ENCODE results near the gene DAG1. TPM values are rescaled to one million over a fixed set of nuclear protein-coding genes. Genes with fewer than 3 reads are reported as not detected.

DAG1 gene
- total RNA-seq, 2 experiments from 2014 or later = 15.0 to 18.3 TPM

DNA sequence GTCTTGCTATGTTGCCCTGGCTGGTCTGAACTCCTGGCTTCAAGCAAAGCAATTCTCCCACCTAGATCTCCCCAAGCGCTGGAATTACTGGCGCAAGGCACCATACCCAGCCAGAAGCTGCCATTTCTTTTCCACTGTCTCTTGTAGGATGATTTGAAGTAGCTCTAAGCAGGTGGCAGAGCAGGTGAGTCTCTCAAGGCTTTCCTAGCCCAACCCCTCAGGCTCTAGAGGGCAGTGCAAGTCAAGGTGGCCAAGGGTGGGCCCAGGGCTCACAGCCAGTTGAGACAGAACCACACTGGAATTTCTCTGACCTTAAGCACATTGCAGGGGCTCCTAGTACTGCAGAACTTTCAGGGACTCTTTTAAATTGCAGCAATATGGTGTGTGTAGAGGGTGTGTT lies 15.6 kb upstream of the DAG1 start:
- DNase-seq (peak in 1 of 14 experiments; percentile 7), ATAC-seq (ENCODE audit: poor library complexity) (no peak)
- no peak for TF ChIP-seq CTCF (IDR thresholded peaks at IDR 0.05)
- Histone ChIP-seq H3K27ac (ENCODE audit: low read depth in 1 of 2, low read length in 2 of 2) (no peak overlapping the region), H3K4me3 (ENCODE audit: low read length) (no peak overlapping the region), H3K4me1 (ENCODE audit: insufficient read depth, low read length) (no peaks in the 10 kb centered on the region), H3K27me3 (ENCODE audit: control insufficient read depth in 1 of 2, insufficient read depth in 2 of 2, low read length in 2 of 2) (no peaks in the 10 kb centered on the region), H3K36me3 (ENCODE audit: insufficient read depth, low read length) (no peaks in the 10 kb centered on the region), H3K9me3 (ENCODE audit: control insufficient read depth in 1 of 2, insufficient read depth in 1 of 2, low read length in 2 of 2) (no peaks in the 10 kb centered on the region)
- ChIA-PET CTCF (no interaction called here), POLR2A (no interaction called here)
- Mint-ChIP-seq H3K27ac (no peak overlapping the region), H3K4me3 (no peak overlapping the region), H3K4me1 (ENCODE audit: low read depth) (no peaks in the 10 kb centered on the region), H3K36me3 (ENCODE audit: low read depth) (no peaks in the 10 kb centered on the region), H3K27me3 (no peaks in the 10 kb centered on the region), H3K9me3 (no peaks in the 10 kb centered on the region)
- intact Hi-C loops (cut with DNase I, micrococcal nuclease) = no loop called here

DNA sequence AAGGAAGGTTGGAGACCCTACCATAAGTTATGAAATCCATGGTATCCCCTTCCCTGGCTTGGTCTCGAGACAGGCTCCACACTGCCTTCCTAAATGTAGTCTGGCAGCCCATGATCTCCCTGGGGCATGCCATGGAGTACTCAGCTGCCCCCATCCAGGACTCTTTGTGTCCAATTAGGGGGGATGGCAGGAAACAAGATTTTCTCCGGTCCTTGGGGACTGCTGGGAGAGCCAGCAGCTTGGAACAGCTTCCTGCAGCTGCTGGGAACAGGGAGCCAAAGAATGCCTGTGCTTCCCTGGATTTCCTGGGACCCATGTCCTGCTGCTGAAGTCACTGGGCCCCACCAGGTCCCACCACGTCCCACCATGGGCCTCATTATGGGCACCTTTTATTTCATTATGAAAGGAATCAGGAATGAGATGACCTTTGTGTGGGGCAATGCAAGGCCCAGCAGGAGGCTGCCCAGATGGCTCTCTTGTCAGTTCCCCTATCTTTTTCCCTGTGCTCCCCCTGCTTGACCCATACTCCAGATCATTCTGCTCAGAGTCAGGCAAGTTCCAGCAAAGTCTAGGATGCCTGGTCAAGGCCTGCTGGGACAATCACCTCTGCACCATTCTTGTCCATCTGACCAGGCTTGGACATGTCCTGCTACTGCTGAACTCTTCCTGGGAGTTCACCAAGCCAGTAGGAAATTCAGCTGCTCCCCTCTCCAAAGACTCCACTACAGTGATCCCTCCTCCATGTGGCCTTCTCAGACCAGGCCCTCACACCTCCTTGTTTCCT lies 15.0 kb upstream of the DAG1 start:
- Histone ChIP-seq H3K27ac (ENCODE audit: low read depth in 1 of 2, low read length in 2 of 2) (no peak overlapping the region), H3K4me3 (ENCODE audit: low read length) (no peak overlapping the region), H3K9me3 (ENCODE audit: control insufficient read depth in 1 of 2, insufficient read depth in 1 of 2, low read length in 2 of 2) (no peaks in the 10 kb centered on the region), H3K27me3 (ENCODE audit: control insufficient read depth in 1 of 2, insufficient read depth in 2 of 2, low read length in 2 of 2) (no peaks in the 10 kb centered on the region), H3K36me3 (ENCODE audit: insufficient read depth, low read length) (no peaks in the 10 kb centered on the region), H3K4me1 (ENCODE audit: insufficient read depth, low read length) (no peaks in the 10 kb centered on the region)
- no peaks in the 10 kb centered on the region for H3K4me1 Mint-ChIP-seq (ENCODE audit: low read depth)
- no peak overlapping the region for H3K4me3 Mint-ChIP-seq
- H3K9me3 Mint-ChIP-seq = no peaks in the 10 kb centered on the region
- TF ChIP-seq CTCF (IDR thresholded peaks at IDR 0.05) = no peak
- intact Hi-C loops (cut with DNase I, micrococcal nuclease) = no loop called here
- ChIA-PET CTCF (no interaction called here), POLR2A (no interaction called here)
- H3K36me3 Mint-ChIP-seq (ENCODE audit: low read depth) = no peaks in the 10 kb centered on the region
- no peaks in the 10 kb centered on the region for H3K27me3 Mint-ChIP-seq
- no peak overlapping the region for H3K27ac Mint-ChIP-seq
- DNase-seq (no peak), ATAC-seq (ENCODE audit: poor library complexity) (no peak)

GRCh38 chr3:49456466-49456865 lies 13.6 kb upstream of the DAG1 start:
- Mint-ChIP-seq H3K27ac (no peak overlapping the region), H3K9me3 (no peaks in the 10 kb centered on the region), H3K4me3 (no peak overlapping the region), H3K36me3 (ENCODE audit: low read depth) (no peaks in the 10 kb centered on the region), H3K4me1 (ENCODE audit: low read depth) (no peaks in the 10 kb centered on the region), H3K27me3 (no peaks in the 10 kb centered on the region)
- no peak overlapping the region for H3K4me3 ChIP-seq (ENCODE audit: low read length)
- TF ChIP-seq CTCF (IDR thresholded peaks at IDR 0.05) = no peak
- H3K27me3 ChIP-seq (ENCODE audit: control insufficient read depth in 1 of 2, insufficient read depth in 2 of 2, low read length in 2 of 2) = no peaks in the 10 kb centered on the region
- intact Hi-C loops (cut with DNase I, micrococcal nuclease) = no loop called here
- POLR2A ChIA-PET = no interaction called here
- H3K4me1 ChIP-seq (ENCODE audit: insufficient read depth, low read length) = no peaks in the 10 kb centered on the region
- ATAC-seq (ENCODE audit: poor library complexity) (no peak), DNase-seq (no peak)
- H3K36me3 ChIP-seq (ENCODE audit: insufficient read depth, low read length) = no peaks in the 10 kb centered on the region
- no peak overlapping the region for H3K27ac ChIP-seq (ENCODE audit: low read depth in 1 of 2, low read length in 2 of 2)
- CTCF ChIA-PET = no interaction called here
- no peaks in the 10 kb centered on the region for H3K9me3 ChIP-seq (ENCODE audit: control insufficient read depth in 1 of 2, insufficient read depth in 1 of 2, low read length in 2 of 2)
